Measurements from ENCODE around the gene RRAGC. TPM values are rescaled to one million over a fixed set of nuclear protein-coding genes. Genes with fewer than 3 reads are reported as not detected.
A peak's percentile ranks its signal among the peaks of the same experiment; 100 is the strongest.

RRAGC gene
- total RNA-seq, 4 donors from 2014 or later, result 11.9 to 20.1 (median 17.5) TPM

GRCh38 chr1:38805036-38805435 is 54.5 kb downstream of the RRAGC start:
- Histone ChIP-seq H3K4me1 (peaks cover 3 to 13% (median 10%) of the 10 kb centered on the region in 3 donors), H3K36me3 (no peaks in the 10 kb centered on the region), H3K27me3 (peaks cover 0 to 70% (median 4%) of the 10 kb centered on the region in 4 donors), H3K27ac (no peak overlapping the region), H3K9me3 (no peaks in the 10 kb centered on the region), H3K4me3 (no peak overlapping the region)
- intact Hi-C loops (cut with DNase I), result no loop called here
- no peak for DNase-seq
- no peak for TF ChIP-seq POLR2A (IDR thresholded peaks at IDR 0.05)
- TF ChIP-seq CTCF (IDR thresholded peaks at IDR 0.05), result no peak
- 62 to 81% methylated on average over 8 of the region's 8 CpGs for WGBS, 2 donors

- peaks cover 3 to 13% (median 10%) of the 10 kb centered on the region in 3 donors for H3K4me1 ChIP-seq
- TF ChIP-seq POLR2A (IDR thresholded peaks at IDR 0.05), result no peak
- TF ChIP-seq CTCF (IDR thresholded peaks at IDR 0.05), result no peak
- H3K27ac ChIP-seq, result no peak overlapping the region
- intact Hi-C loops (cut with DNase I), result no loop called here
- H3K4me3 ChIP-seq, result peak overlapping the region; percentile 17 to 62 (median 36)
- 13 to 37% methylated on average over 6 to 30 of the region's 81 CpGs for WGBS, 2 donors
- H3K9me3 ChIP-seq, result no peaks in the 10 kb centered on the region
- H3K27me3 ChIP-seq, result peaks cover 0 to 69% (median 4%) of the 10 kb centered on the region in 4 donors
- no peak for DNase-seq
- no peaks in the 10 kb centered on the region for H3K36me3 ChIP-seq
Observed at GRCh38 chr1:38804062-38804886, 55.3 kb downstream of the RRAGC start.

- TF ChIP-seq POLR2A (IDR thresholded peaks at IDR 0.05) (no peak), CTCF (IDR thresholded peaks at IDR 0.05) (no peak)
- Histone ChIP-seq H3K27ac (no peak overlapping the region), H3K9me3 (no peaks in the 10 kb centered on the region), H3K27me3 (peaks cover 0 to 69% (median 4%) of the 10 kb centered on the region in 4 donors), H3K36me3 (no peaks in the 10 kb centered on the region), H3K4me1 (peaks cover 3 to 13% (median 10%) of the 10 kb centered on the region in 3 donors), H3K4me3 (peak overlapping the region in 3 of 4 donors; percentile 30 to 62 (median 43))
- intact Hi-C loops (cut with DNase I), result no loop called here
- WGBS, 2 donors, result 11 to 12% methylated on average over 8 of the region's 8 CpGs
- DNase-seq, result no peak
Observed at GRCh38 chr1:38803647-38804046, 55.9 kb downstream of the RRAGC start.

- intact Hi-C loops (cut with DNase I), result no loop called here
- H3K36me3 ChIP-seq, result no peaks in the 10 kb centered on the region
- no peak for DNase-seq
- H3K27ac ChIP-seq, result no peak overlapping the region
- H3K9me3 ChIP-seq, result no peaks in the 10 kb centered on the region
- peaks cover 0 to 59% (median 4%) of the 10 kb centered on the region in 4 donors for H3K27me3 ChIP-seq
- no peak overlapping the region for H3K4me3 ChIP-seq
- TF ChIP-seq POLR2A (IDR thresholded peaks at IDR 0.05) (no peak), CTCF (IDR thresholded peaks at IDR 0.05) (no peak)
- 81 to 93% methylated on average over 2 to 9 of the region's 16 CpGs for WGBS, 2 donors
- peaks cover 3 to 13% (median 10%) of the 10 kb centered on the region in 3 donors for H3K4me1 ChIP-seq
Observed at GRCh38 chr1:38800720-38801671, 58.6 kb downstream of the RRAGC start.

Data from esophagus squamous epithelium (tissue), 5 donors.